ENCODE results near the gene GDF7.

Gene GDF7

GRCh38 chr2:20726913-20727312 is 60.0 kb downstream of the GDF7 start:
- H3K9me3 ChIP-seq: no peaks in the 10 kb centered on the region
- no peaks in the 10 kb centered on the region for H3K27me3 ChIP-seq
- TF ChIP-seq CTCF (IDR thresholded peaks at IDR 0.05): no peak
- no peak overlapping the region for H3K4me3 ChIP-seq (ENCODE audit: low read depth in 1 of 2, low read length in 1 of 2)
- peaks cover 14 to 18% of the 10 kb centered on the region in 2 experiments for H3K4me1 ChIP-seq (ENCODE audit: control insufficient read depth in 1 of 2, insufficient read depth in 1 of 2, low read depth in 1 of 2, low read length in 1 of 2)
- no peak overlapping the region for H3K27ac ChIP-seq
- H3K36me3 ChIP-seq: no peaks in the 10 kb centered on the region

GRCh38 chr2:20728114-20728758 is 61.3 kb downstream of the GDF7 start:
- Histone ChIP-seq H3K9me3 (no peaks in the 10 kb centered on the region), H3K27ac (no peak overlapping the region), H3K4me1 (ENCODE audit: control insufficient read depth in 1 of 2, insufficient read depth in 1 of 2, low read depth in 1 of 2, low read length in 1 of 2) (peaks cover 14 to 18% of the 10 kb centered on the region in 2 experiments), H3K36me3 (no peaks in the 10 kb centered on the region), H3K27me3 (no peaks in the 10 kb centered on the region), H3K4me3 (ENCODE audit: low read depth in 1 of 2, low read length in 1 of 2) (no peak overlapping the region)
- no peak for TF ChIP-seq CTCF (IDR thresholded peaks at IDR 0.05)

Measured in neutrophil (primary cell).